Measurements from ENCODE around the gene WDR45B.
"Not testable (repeated sequence)": the region's sequence is repeated elsewhere in the genome, so short reads cannot be mapped to it uniquely, and the experiment has no call there.

DNA sequence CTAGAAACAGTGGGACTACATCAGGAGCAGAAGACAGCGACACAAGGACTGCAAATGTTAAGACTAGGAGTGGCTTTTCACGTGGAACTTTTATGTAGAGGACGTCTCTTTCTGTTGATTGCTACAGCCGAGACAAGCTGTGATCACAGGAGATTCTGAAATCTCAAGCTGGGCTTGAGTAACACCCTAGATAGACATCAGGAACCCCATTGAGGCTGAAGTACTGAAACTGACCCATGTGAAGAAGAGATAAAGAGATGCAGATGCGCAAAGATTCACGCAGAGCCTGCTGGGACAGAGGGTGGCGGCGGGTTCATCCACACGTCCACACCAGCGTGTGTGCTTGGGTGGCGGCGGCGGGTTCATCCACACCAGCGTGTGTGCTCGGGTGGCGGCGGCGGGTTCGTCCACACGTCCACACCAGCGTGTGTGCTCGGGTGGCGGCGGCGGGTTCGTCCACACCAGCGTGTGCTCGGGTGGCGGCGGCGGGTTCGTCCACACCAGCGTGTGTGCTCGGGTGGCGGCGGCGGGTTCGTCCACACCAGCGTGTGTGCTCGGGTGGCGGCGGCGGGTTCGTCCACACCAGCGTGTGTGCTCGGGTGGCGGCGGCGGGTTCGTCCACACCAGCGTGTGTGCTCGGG lies 72.5 kb downstream of the WDR45B start:
- TF ChIP-seq, protein P1, sequence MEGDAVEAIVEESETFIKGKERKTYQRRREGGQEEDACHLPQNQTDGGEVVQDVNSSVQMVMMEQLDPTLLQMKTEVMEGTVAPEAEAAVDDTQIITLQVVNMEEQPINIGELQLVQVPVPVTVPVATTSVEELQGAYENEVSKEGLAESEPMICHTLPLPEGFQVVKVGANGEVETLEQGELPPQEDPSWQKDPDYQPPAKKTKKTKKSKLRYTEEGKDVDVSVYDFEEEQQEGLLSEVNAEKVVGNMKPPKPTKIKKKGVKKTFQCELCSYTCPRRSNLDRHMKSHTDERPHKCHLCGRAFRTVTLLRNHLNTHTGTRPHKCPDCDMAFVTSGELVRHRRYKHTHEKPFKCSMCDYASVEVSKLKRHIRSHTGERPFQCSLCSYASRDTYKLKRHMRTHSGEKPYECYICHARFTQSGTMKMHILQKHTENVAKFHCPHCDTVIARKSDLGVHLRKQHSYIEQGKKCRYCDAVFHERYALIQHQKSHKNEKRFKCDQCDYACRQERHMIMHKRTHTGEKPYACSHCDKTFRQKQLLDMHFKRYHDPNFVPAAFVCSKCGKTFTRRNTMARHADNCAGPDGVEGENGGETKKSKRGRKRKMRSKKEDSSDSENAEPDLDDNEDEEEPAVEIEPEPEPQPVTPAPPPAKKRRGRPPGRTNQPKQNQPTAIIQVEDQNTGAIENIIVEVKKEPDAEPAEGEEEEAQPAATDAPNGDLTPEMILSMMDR (conservative IDR thresholded peaks at IDR 0.05), result not testable (repeated sequence)
- TF ChIP-seq ZFX (IDR thresholded peaks at IDR 0.05), result not testable (repeated sequence)

Data from C4-2B (cell line).